A673 (cell line): ENCODE measurements around the gene CCDC85B. TPM values are rescaled to one million over a fixed set of nuclear protein-coding genes. Genes with fewer than 3 reads are reported as not detected.

ENCODE experiments used
- BruUV-seq: library from RNA; stranded (reverse); fragments of 400-500 nt; replicated peaks from 2 replicates; lab custom pipeline; 2021; lab: Mats Ljungman, UMichigan
- CTCF ChIA-PET: fragments of 300-600 bp; sonication (Branson Sonifier 250); formaldehyde crosslinking; loops from one replicate; lab custom pipeline; 2022; ENCODE audit warnings: antibody characterized with exemption; lab: Charles Lee
- POLR2A ChIA-PET: fragments of 300-600 bp; sonication (Branson Sonifier 250); formaldehyde crosslinking; loops from one replicate; lab custom pipeline; 2022; ENCODE audit warnings: antibody characterized with exemption; ENCODE audit not compliant: low non-redundant PET; lab: Charles Lee
- DNase-seq: peaks from one replicate; pipeline ENCODE4 v3.0.0-alpha.2; 2015; ENCODE audit warnings: low spot score
- H3K27ac ChIP-seq: fragments of 200-600 bp; sonication (generic); 2 replicates; pipeline ENCODE4 v1.5.1; 2016; ENCODE audit warnings: mixed run types, low read depth, mild to moderate bottlenecking, mixed read lengths, antibody characterized with exemption, low read length; ENCODE audit not compliant: poor library complexity, severe bottlenecking
- H3K27me3 ChIP-seq: fragments of 200-600 bp; sonication (generic); replicated peaks from 2 replicates; pipeline ENCODE4 v1.6.1; 2017; ENCODE audit warnings: mixed run types, low read depth, mild to moderate bottlenecking, mixed read lengths, antibody characterized with exemption, low read length; ENCODE audit not compliant: insufficient read depth, poor library complexity
- H3K36me3 ChIP-seq: fragments of 200-600 bp; sonication (generic); 2 replicates; pipeline ENCODE4 v1.6.1; 2016; ENCODE audit warnings: mixed run types, mild to moderate bottlenecking, mixed read lengths, antibody characterized with exemption, low read length; ENCODE audit not compliant: insufficient read depth, poor library complexity, severe bottlenecking
- H3K4me1 ChIP-seq: fragments of 200-600 bp; sonication (generic); 2 replicates; pipeline ENCODE4 v1.6.1; 2017; ENCODE audit warnings: mixed run types, mild to moderate bottlenecking, mixed read lengths, antibody characterized with exemption, low read length; ENCODE audit not compliant: insufficient read depth, poor library complexity, severe bottlenecking
- H3K4me3 ChIP-seq: fragments of 200-600 bp; sonication (generic); 2 replicates; pipeline ENCODE4 v1.5.1; 2016; ENCODE audit warnings: low read depth, mixed run types, mild to moderate bottlenecking, mixed read lengths, low read length; ENCODE audit not compliant: poor library complexity, severe bottlenecking
- H3K9me3 ChIP-seq: fragments of 200-600 bp; sonication (generic); 2 replicates; pipeline ENCODE4 v1.6.1; 2016; ENCODE audit warnings: mixed run types, low read depth, mild to moderate bottlenecking, mixed read lengths, antibody characterized with exemption, low read length; ENCODE audit not compliant: poor library complexity, severe bottlenecking
- EZH2 ChIP-seq: fragments of 200-600 bp; sonication (generic); IDR thresholded peaks from 2 replicates; pipeline ENCODE4 v1.6.1; 2017; ENCODE audit warnings: borderline replicate concordance, low read depth, mild to moderate bottlenecking, mixed read lengths, antibody characterized with exemption, low read length; ENCODE audit not compliant: poor library complexity, severe bottlenecking
- intact Hi-C: fragments of 100-400 bp; cut with micrococcal nuclease; formaldehyde crosslinking; loops from one replicate; pipeline ENCODE4 v1.10.0; 2022; ENCODE audit not compliant: unreplicated experiment
- total RNA-seq: library from RNA; stranded (reverse); gene quantifications from 2 replicates; pipeline ENCODE4 v1.2.3, GENCODE V29; 2021
- TF ChIP-seq, protein P1 (sequence below): fragments of 300-800, 200-600 bp; sonication (generic); conservative IDR thresholded peaks from 2 replicates; pipeline ENCODE4 v1.5.1; 2017; ENCODE audit warnings: low read depth, mild to moderate bottlenecking, antibody characterized with exemption, low read length, moderate library complexity, mixed read lengths

The CCDC85B gene
- total RNA-seq, 1 experiment from 2014 or later = 32.3 TPM

DNA sequence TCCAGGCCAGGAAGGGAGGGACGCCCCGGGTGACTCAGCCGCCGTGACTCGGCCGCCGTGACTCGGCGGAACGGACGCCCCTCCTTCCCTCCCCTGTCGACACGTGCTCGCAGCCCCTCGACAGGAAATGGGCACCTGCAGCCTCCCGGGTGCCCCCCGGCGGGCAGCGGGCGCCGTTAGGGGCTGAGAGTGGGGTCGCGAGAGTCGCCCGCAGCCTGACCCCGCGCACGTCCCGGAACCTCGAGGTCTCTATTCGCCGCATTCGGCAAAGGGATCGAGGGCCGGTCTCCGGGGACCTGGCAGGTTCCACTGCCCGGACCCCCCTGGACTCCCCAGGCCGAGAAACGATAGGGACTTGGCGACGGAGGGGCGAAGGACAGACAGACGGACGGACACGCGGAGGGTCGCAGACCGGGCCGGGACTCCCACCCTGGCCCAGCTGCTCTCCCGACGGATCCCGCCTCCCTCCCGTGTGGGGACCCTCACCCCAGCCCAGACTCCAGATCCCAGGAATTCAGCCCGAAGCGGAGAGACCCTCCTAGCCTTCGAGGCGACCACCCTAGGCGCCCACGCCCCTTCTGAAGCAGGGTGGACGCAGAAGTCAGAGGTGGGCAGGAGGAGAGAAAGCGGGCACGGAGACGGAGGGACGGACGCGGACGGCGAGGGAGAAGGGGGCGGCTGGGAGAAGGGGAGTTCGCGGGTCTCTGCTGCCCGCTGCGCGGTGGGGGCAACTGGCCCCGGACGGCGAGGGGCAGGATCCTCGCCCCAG, 9.1 kb downstream of the CCDC85B start:
- Histone ChIP-seq H3K9me3 (no peaks in the 10 kb centered on the region), H3K27me3 (no peaks in the 10 kb centered on the region), H3K4me3 (peak overlapping the region; percentile 65), H3K27ac (peak overlapping the region; percentile 47), H3K36me3 (no peaks in the 10 kb centered on the region), H3K4me1 (peaks cover 6% of the 10 kb centered on the region)
- DNase-seq = peak; percentile 66
- TF ChIP-seq, protein P1, sequence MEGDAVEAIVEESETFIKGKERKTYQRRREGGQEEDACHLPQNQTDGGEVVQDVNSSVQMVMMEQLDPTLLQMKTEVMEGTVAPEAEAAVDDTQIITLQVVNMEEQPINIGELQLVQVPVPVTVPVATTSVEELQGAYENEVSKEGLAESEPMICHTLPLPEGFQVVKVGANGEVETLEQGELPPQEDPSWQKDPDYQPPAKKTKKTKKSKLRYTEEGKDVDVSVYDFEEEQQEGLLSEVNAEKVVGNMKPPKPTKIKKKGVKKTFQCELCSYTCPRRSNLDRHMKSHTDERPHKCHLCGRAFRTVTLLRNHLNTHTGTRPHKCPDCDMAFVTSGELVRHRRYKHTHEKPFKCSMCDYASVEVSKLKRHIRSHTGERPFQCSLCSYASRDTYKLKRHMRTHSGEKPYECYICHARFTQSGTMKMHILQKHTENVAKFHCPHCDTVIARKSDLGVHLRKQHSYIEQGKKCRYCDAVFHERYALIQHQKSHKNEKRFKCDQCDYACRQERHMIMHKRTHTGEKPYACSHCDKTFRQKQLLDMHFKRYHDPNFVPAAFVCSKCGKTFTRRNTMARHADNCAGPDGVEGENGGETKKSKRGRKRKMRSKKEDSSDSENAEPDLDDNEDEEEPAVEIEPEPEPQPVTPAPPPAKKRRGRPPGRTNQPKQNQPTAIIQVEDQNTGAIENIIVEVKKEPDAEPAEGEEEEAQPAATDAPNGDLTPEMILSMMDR = no peak
- no peak for TF ChIP-seq EZH2
- intact Hi-C loops = no loop called here
- CTCF ChIA-PET = interaction anchor here (1.1 to 2.0 kb wide), 3 partner anchors 9 to 15 kb away, joined by 3 to 10 read pairs (median 7); partner anchors contain the start of gene FIBP
- POLR2A ChIA-PET = no interaction called here
- no TSS peak for BruUV-seq

DNA sequence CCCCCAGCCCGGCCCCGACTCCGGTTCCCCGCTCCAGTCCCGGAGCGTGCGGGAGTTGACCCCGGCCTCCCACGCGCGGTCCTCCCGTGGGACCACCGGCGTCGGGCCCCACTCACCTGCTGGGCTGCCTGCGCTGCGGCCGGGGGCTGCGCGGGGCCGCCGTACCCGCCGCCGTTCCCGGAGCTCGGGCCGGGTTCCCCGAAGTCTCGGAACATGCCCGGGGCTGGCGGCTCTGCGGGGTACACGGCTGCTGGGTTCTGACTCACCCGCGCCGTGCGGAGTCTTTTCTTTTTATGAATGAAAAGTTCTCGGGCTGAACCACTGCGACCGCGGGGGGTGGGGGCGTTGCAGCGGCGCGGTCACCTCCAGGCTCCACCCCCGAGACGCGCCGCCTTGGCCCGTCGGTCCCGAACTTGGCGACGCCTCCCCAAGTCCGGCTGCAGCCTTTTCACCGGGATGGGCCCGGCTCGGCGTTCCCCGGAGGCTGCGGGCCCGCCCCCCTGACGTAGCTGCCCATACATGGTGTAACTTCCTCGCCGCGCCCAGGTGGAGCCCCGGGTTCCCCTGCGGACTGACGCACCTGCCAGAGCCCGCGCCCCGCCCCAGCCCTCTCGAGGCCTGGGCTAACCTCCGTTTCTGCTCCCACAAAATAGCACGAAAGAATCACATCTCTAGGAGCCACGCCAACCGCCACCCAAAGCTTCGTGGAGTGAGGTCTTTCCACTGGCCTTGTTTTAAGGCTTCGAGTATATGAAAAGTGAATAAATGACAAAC, 9.8 kb downstream of the CCDC85B start, which contains the start of gene FOSL1:
Gene FOSL1, minus strand, starts transcription at position 264 of the 774 bp plus-strand sequence. Its CDS starts 49 bp downstream, at position 215.
- TF ChIP-seq, protein P1 = no peak
- no peak for TF ChIP-seq EZH2
- Histone ChIP-seq H3K4me1 (peaks cover 6% of the 10 kb centered on the region), H3K36me3 (no peaks in the 10 kb centered on the region), H3K27ac (peak within 1 kb of the TSS; percentile 47), H3K27me3 (no peaks in the 10 kb centered on the region), H3K9me3 (no peaks in the 10 kb centered on the region), H3K4me3 (peak within 1 kb of the TSS; percentile 65)
- CTCF ChIA-PET = interaction anchor here (1.2 to 1.8 kb wide), 2 partner anchors 12 to 15 kb away, joined by 3 to 11 read pairs; partner anchors contain the start of gene FIBP
- POLR2A ChIA-PET = interaction anchor here (0.6 kb wide), 2 partner anchors 11 to 1405 kb away, joined by 3 to 5 read pairs; no protein-coding TSS in a partner anchor
- BruUV-seq = no TSS peak
- intact Hi-C loops = no loop called here
- peak; percentile 94 for DNase-seq

DNA sequence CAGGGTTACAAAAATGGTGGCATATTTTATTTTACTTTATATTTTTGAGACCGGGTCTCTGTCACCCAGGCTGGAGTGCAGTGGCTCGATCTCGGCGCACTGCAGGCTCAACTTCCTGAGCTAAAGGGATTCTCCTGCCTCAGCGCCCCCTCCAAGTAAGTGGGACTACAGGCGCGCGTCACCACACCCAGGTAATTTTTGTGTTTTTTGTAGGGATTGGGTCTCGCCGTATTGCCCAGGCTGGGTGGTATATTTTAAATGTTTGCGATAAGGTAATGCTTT, 10.4 kb downstream of the CCDC85B start:
- Histone ChIP-seq H3K9me3 (no peaks in the 10 kb centered on the region), H3K27ac (no peak overlapping the region), H3K4me1 (peaks cover 6% of the 10 kb centered on the region), H3K27me3 (no peaks in the 10 kb centered on the region), H3K4me3 (no peak overlapping the region), H3K36me3 (no peaks in the 10 kb centered on the region)
- no peak for TF ChIP-seq EZH2
- TF ChIP-seq, protein P1 = no peak
- POLR2A ChIA-PET = interaction anchor here (0.6 kb wide), 2 partner anchors 11 to 1406 kb away, joined by 3 to 5 read pairs; no protein-coding TSS in a partner anchor
- DNase-seq = no peak
- CTCF ChIA-PET = interaction anchor here (1.2 to 1.8 kb wide), 2 partner anchors 12 to 16 kb away, joined by 3 to 11 read pairs; partner anchors contain the start of gene FIBP
- no TSS peak for BruUV-seq
- intact Hi-C loops = no loop called here
